CD14-positive monocyte (primary cell): Measurements from ENCODE around the gene ASPHD2. TPM values are rescaled to one million over a fixed set of nuclear protein-coding genes. Genes with fewer than 3 reads are reported as not detected.

Source experiments
- DNase-seq, 3 donors: peaks; one replicate each; pipeline ENCODE4 v3.0.0-alpha.2; 2011 to 2022
- H2AFZ ChIP-seq: 2 replicates; pipeline ENCODE4 v1.6.0; 2012; ENCODE audit warnings: mild to moderate bottlenecking, low read depth, low read length, inconsistent platforms; ENCODE audit not compliant: insufficient read depth, poor library complexity, severe bottlenecking
- H3K27ac ChIP-seq, 2 donors: 1 replicate in 1 of 2; 2 replicates in 1 of 2; pipeline ENCODE4 v1.5.1; 2012 to 2013; ENCODE audit warnings: low read length in 2 of 2, control low read depth in 1 of 2, inconsistent platforms in 1 of 2, low read depth in 1 of 2, mild to moderate bottlenecking in 1 of 2
- H3K27me3 ChIP-seq, 2 donors: one replicate each; pipeline versions ENCODE4 v1.6.0 to v1.6.1; 2011 to 2013; ENCODE audit warnings: low read length in 2 of 2; ENCODE audit not compliant: control insufficient read depth in 2 of 2, insufficient read depth in 2 of 2
- H3K36me3 ChIP-seq, 2 donors: replicated peaks in 1 of 2; 1 replicate in 1 of 2; 2 replicates in 1 of 2; pipeline versions ENCODE4 v1.5.1 to v1.6.1; 2012 to 2013; ENCODE audit warnings: low read length in 2 of 2, control low read depth in 1 of 2, inconsistent platforms in 1 of 2, mild to moderate bottlenecking in 1 of 2; ENCODE audit not compliant: insufficient read depth in 2 of 2, control insufficient read depth in 1 of 2
- H3K4me1 ChIP-seq, 2 donors: 1 replicate in 1 of 2; 2 replicates in 1 of 2; pipeline versions ENCODE4 v1.5.1 to v1.6.1; 2012 to 2013; ENCODE audit warnings: low read length in 2 of 2, control low read depth in 1 of 2, inconsistent platforms in 1 of 2, mild to moderate bottlenecking in 1 of 2, moderate library complexity in 1 of 2; ENCODE audit not compliant: insufficient read depth in 2 of 2, control insufficient read depth in 1 of 2
- H3K4me2 ChIP-seq: replicated peaks from 2 replicates; pipeline ENCODE3; 2012; ENCODE audit warnings: low read length, moderate library complexity, mild to moderate bottlenecking; ENCODE audit not compliant: poor library complexity, severe bottlenecking; ENCODE audit errors: extremely low read depth
- H3K4me3 ChIP-seq, 3 experiments: fragments of 200-600 bp in 1 of 3; sonication (generic) in 1 of 3; replicated peaks in 1 of 3; 1 replicate in 2 of 3; 2 replicates in 1 of 3; pipeline ENCODE4 v1.5.1; 2011 to 2013; ENCODE audit warnings: low read length in 3 of 3, mild to moderate bottlenecking in 3 of 3, control low read depth in 2 of 3, low read depth in 2 of 3, inconsistent platforms in 1 of 3, moderate library complexity in 1 of 3
- H3K79me2 ChIP-seq: 2 replicates; pipeline ENCODE4 v1.6.0; 2012; ENCODE audit warnings: mild to moderate bottlenecking, control low read depth, inconsistent platforms, low read length, moderate library complexity; ENCODE audit not compliant: insufficient read depth
- H3K9ac ChIP-seq: 2 replicates; pipeline ENCODE4 v1.6.0; 2017; ENCODE audit warnings: low read length, mild to moderate bottlenecking; ENCODE audit not compliant: insufficient read depth, poor library complexity, severe bottlenecking
- H3K9me3 ChIP-seq, 2 donors: replicated peaks in 1 of 2; 1 replicate in 1 of 2; 2 replicates in 1 of 2; pipeline versions ENCODE4 v1.5.1 to v1.6.1; 2012 to 2013; ENCODE audit warnings: low read length in 2 of 2, control low read depth in 1 of 2; ENCODE audit not compliant: control insufficient read depth in 1 of 2, insufficient read depth in 1 of 2
- H4K20me1 ChIP-seq: 2 replicates; pipeline ENCODE4 v1.6.0; 2012; ENCODE audit warnings: mild to moderate bottlenecking, low read length, control low read depth, moderate library complexity; ENCODE audit not compliant: insufficient read depth
- H3K27ac Mint-ChIP-seq, 7 donors: one replicate each; pipeline ENCODE4 v1.8.0; 2020; ENCODE audit warnings: mild to moderate bottlenecking in 7 of 7, mixed read lengths in 7 of 7, moderate library complexity in 6 of 7, inconsistent platforms in 2 of 7
- H3K27me3 Mint-ChIP-seq, 3 donors: one replicate each; pipeline ENCODE4 v1.8.0; 2021 to 2022; ENCODE audit warnings: low read depth in 3 of 3, mild to moderate bottlenecking in 3 of 3, mixed read lengths in 3 of 3, moderate library complexity in 3 of 3, inconsistent platforms in 1 of 3
- H3K36me3 Mint-ChIP-seq, 2 donors: one replicate each; pipeline ENCODE4 v1.8.0; 2020; ENCODE audit warnings: mixed read lengths in 2 of 2, inconsistent platforms in 1 of 2, mild to moderate bottlenecking in 1 of 2
- H3K4me1 Mint-ChIP-seq: one replicate; pipeline ENCODE4 v1.8.0; 2020; ENCODE audit warnings: mild to moderate bottlenecking, mixed read lengths
- H3K4me3 Mint-ChIP-seq, 2 donors: one replicate each; pipeline ENCODE4 v1.8.0; 2020; ENCODE audit warnings: mild to moderate bottlenecking in 2 of 2, mixed read lengths in 2 of 2, moderate library complexity in 1 of 2
- H3K9me3 Mint-ChIP-seq, 7 donors: one replicate each; pipeline ENCODE4 v1.8.0; 2020 to 2022; ENCODE audit warnings: mixed read lengths in 7 of 7, mild to moderate bottlenecking in 6 of 7, moderate library complexity in 6 of 7, inconsistent platforms in 2 of 7
- CTCF ChIP-seq: fragments of 200-600 bp; IDR thresholded peaks from one replicate; pipeline ENCODE4 v1.8.0; 2022; ENCODE audit warnings: antibody characterized with exemption, mild to moderate bottlenecking
- WGBS: methylation state at CpG from one replicate; pipeline ENCODE4 v1.1.5; 2013; ENCODE audit warnings: missing lambda C conversion rate; ENCODE audit not compliant: insufficient coverage; 5-methylcytosine and 5-hydroxymethylcytosine counted together
- intact Hi-C, 2 donors: fragments of 100-400 bp; cut with micrococcal nuclease; formaldehyde crosslinking; loops; one replicate each; pipeline versions ENCODE4 v1.15.0 to v1.15.1; 2023
- polyA plus RNA-seq, 3 donors: library from polyadenylated mRNA; depleted of rRNA in 1 of 3; unstranded in 2 of 3; stranded (reverse) in 1 of 3; fragments of 300-500 nt in 2 of 3; fragments of >200 nt in 1 of 3; fragmentation: Illumina TruSeq in 2 of 3; gene quantifications; 1 replicate in 2 of 3; 2 replicates in 1 of 3; pipeline ENCODE4 v1.2.3, GENCODE V29; 2012 to 2021

The ASPHD2 gene
- polyA plus RNA-seq, 3 donors = 2.6 to 6.2 (median 4.1) TPM

- H3K79me2 ChIP-seq = peaks cover 56% of the 10 kb centered on the region
- no peaks in the 10 kb centered on the region for H4K20me1 ChIP-seq
- no peaks in the 10 kb centered on the region for H3K36me3 ChIP-seq
- WGBS = 26% methylated on average over 7 of the region's 12 CpGs
- peak overlapping the region; percentile 22 to 68 for H3K27ac ChIP-seq
- H3K27me3 Mint-ChIP-seq = no peaks in the 10 kb centered on the region
- H3K4me3 Mint-ChIP-seq = peak overlapping the region; percentile 58 to 89
- peak; percentile 25 to 52 (median 39) for DNase-seq
- H3K9me3 ChIP-seq = no peaks in the 10 kb centered on the region
- peaks cover 80 to 90% of the 10 kb centered on the region in 2 donors for H3K4me1 ChIP-seq
- no peaks in the 10 kb centered on the region for H3K27me3 ChIP-seq
- peak overlapping the region; percentile 30 to 68 (median 40) for H3K4me3 ChIP-seq
- no peaks in the 10 kb centered on the region for H3K9me3 Mint-ChIP-seq
- H3K4me1 Mint-ChIP-seq = peaks cover 81% of the 10 kb centered on the region
- peaks cover 19 to 24% of the 10 kb centered on the region in 2 donors for H3K36me3 Mint-ChIP-seq
- peak overlapping the region; percentile 73 for H3K4me2 ChIP-seq
- peak overlapping the region; percentile 34 for H3K9ac ChIP-seq
- peak overlapping the region; percentile 43 to 85 (median 72) for H3K27ac Mint-ChIP-seq
- TF ChIP-seq CTCF = no peak
- peak overlapping the region; percentile 67 for H2AFZ ChIP-seq
- intact Hi-C loops = loop anchor here in 1 of 2 donors (5.0 kb wide), 2 partner anchors 48 to 112 kb away; partner anchors contain the start of gene TPST2
These were observed 50.9 kb downstream of the ASPHD2 start for GRCh38 chr22:26479792-26480610.

GRCh38 chr22:26480611-26480932, 51.5 kb downstream of the ASPHD2 start:
- Mint-ChIP-seq H3K27me3 (no peaks in the 10 kb centered on the region), H3K4me3 (no peak overlapping the region), H3K36me3 (peaks cover 18 to 23% of the 10 kb centered on the region in 2 donors), H3K27ac (peak overlapping the region in 5 of 7 donors; percentile 13 to 56 (median 45)), H3K9me3 (no peaks in the 10 kb centered on the region), H3K4me1 (peaks cover 79% of the 10 kb centered on the region)
- Histone ChIP-seq H3K36me3 (no peaks in the 10 kb centered on the region), H3K9me3 (no peaks in the 10 kb centered on the region), H4K20me1 (no peaks in the 10 kb centered on the region), H3K27ac (peak overlapping the region in 1 of 2 donors; percentile 68), H2AFZ (no peak overlapping the region), H3K27me3 (no peaks in the 10 kb centered on the region), H3K4me1 (peaks cover 77 to 86% of the 10 kb centered on the region in 2 donors), H3K79me2 (peaks cover 60% of the 10 kb centered on the region), H3K9ac (no peak overlapping the region), H3K4me2 (no peak overlapping the region), H3K4me3 (no peak overlapping the region)
- TF ChIP-seq CTCF = no peak
- intact Hi-C loops = loop anchor here in 1 of 2 donors (5.0 kb wide), 2 partner anchors 48 to 112 kb away; partner anchors contain the start of gene TPST2
- WGBS = no CpG with 5 or more reads among the region's 2 CpGs
- DNase-seq = no peak
